ENCODE data around the gene SPAG5. TPM values are rescaled to one million over a fixed set of nuclear protein-coding genes. Genes with fewer than 3 reads are reported as not detected.

The SPAG5 gene
- total RNA-seq = 100 to 1,000 TPM; 111 to 122 TPM

GRCh38 chr17:28598799-28599310 lies at the start of gene SPAG5:
Gene SPAG5 (minus strand): TSS chr17:28599025. CDS start chr17:28598946, 79 bp downstream.
- H3K36me3 Mint-ChIP-seq = peaks cover 16% of the 10 kb centered on the region

DNA sequence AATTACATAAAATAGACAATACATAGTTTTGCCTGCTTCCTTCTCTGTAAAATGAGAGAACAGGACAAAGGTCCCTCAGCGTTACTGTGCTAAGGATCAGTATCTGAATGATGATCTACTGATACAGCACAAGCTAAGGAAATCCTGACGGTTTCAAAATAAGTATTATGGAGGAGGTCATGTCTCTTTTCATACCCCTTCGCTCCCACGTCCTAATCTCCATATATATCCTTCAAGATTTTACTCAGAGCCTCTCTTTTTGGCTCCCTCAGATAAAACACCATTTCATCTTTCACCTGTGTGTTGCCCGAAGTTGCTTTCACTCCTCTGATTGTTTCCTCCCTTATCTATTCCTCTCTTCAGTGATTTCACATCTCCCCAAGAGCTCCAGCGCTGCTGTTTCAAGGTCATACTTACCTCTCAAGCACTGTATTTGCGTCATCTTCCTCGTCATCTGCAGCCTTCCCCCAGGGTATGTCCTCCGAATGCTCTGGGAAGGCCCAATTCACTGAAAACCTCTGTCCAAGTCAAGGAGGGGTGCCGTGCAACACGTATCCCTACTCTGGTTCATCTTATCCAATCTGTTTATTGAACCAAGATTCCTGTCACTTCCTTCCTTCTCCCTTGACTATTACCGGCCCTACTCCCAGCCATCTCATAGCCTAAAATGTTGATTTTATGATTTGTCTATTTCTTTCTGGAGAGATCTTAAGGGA lies 47.4 kb upstream of the SPAG5 start:
- Mint-ChIP-seq H3K36me3 (peaks cover 23% of the 10 kb centered on the region), H3K4me3 (peak overlapping the region; percentile 87), H3K27ac (peak overlapping the region; percentile 88), H3K9me3 (no peaks in the 10 kb centered on the region), H3K27me3 (no peaks in the 10 kb centered on the region), H3K4me1 (peaks cover 31% of the 10 kb centered on the region)
- DNase-seq = no peak

More at GRCh38 chr17:28598799-28599310, at the start of gene SPAG5:
- DNase-seq = peak; percentile 97
- Mint-ChIP-seq H3K4me1 (peaks cover 16% of the 10 kb centered on the region), H3K9me3 (no peaks in the 10 kb centered on the region), H3K27ac (peak within 1 kb of the TSS; percentile 91), H3K4me3 (peak within 1 kb of the TSS; percentile 90), H3K27me3 (no peaks in the 10 kb centered on the region)

- H3K27me3 Mint-ChIP-seq = no peaks in the 10 kb centered on the region
- H3K9me3 Mint-ChIP-seq = no peaks in the 10 kb centered on the region
- peak overlapping the region; percentile 87 for H3K4me3 Mint-ChIP-seq
- H3K36me3 Mint-ChIP-seq = peaks cover 28% of the 10 kb centered on the region
- H3K4me1 Mint-ChIP-seq = peaks cover 31% of the 10 kb centered on the region
- H3K27ac Mint-ChIP-seq = peak overlapping the region; percentile 88
- DNase-seq = no peak
Observed at GRCh38 chr17:28645576-28645939, 46.7 kb upstream of the SPAG5 start.

DNA sequence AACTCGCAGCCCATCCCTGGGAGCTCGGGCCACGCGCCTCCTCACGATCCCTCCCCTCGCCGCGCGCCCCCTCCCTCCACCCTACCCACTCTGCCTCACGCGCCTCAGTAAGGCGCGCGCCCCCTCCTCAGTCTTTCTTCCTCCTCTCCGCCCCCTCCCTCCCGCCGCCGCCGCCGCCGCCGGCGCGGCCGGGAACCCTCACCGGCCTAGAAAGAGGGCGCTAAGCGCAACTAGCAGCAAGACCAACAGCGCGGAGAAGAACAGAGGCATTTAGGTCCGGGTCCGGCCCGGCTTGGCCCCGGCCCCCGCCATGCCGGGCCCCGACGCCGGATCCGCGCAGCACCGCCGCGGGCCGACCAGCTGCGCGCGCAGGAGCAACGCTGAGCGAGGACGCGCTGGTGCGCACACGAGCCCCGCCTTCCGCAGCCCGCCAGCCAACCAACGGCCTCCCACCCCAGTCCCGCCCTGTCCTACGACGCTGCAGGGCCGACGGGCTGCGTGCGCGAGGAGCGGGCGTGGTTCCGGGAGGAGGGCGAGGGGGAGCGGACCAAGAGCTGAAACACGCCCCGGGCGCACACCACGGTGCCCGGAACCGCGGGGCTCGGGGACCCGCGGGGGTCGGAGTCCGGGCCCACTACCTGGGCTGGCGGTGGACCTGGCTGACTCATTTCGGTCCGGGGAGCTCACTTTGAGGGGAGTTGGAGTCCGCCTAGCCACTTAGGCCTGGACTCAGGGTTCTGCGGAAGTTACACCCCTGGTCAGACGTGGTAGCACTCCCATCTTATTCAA lies 46.2 kb upstream of the SPAG5 start, which contains the start of gene BLTP2:
Gene BLTP2 (minus strand): TSS at position 372 of the 789 bp plus-strand sequence. CDS start 102 bp downstream, at position 270.
- H3K9me3 Mint-ChIP-seq = no peaks in the 10 kb centered on the region
- peaks cover 31% of the 10 kb centered on the region for H3K4me1 Mint-ChIP-seq
- no peaks in the 10 kb centered on the region for H3K27me3 Mint-ChIP-seq
- H3K27ac Mint-ChIP-seq = peak within 1 kb of the TSS; percentile 88
- peak within 1 kb of the TSS; percentile 87 for H3K4me3 Mint-ChIP-seq
- DNase-seq = peak; percentile 97
- H3K36me3 Mint-ChIP-seq = peaks cover 30% of the 10 kb centered on the region

DNA sequence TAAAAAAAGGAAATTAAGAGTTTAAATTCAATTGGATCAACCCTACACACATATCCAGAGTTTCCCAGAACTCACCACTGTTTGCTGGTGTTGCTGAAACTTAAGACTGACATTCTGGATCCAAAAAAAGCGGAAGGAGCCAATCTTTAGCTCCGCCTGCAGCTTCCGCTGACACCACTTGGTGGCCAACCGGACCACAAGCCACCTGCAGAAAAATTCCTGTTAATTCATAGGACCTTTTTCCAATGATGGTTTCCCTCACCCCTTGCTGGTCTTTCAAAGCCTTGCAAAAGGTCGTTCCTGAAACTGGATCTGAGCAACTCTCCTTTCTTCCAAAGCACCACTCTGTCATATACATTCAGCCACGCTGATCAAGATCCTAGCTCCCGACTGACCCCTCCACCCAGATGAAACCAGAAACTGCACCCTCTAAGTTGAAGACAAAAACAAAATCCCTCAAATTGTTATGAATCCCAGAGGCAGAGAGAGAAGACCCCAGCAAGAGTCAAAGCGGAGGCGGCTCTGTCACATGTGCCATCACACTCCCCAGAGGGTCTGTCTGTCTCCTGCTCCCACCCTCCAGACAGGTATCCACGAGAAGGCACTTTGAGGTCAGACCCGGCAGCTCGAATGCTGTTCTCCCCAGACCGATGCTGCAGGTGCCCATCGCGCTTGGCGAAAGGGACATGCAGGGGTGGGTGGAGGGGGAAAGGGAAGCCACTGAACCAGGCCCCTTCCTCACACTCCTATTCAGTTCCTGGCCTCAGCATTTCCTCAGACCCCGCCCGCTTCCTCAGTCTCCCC lies 45.4 kb upstream of the SPAG5 start:
- Mint-ChIP-seq H3K27me3 (no peaks in the 10 kb centered on the region), H3K4me3 (peak overlapping the region; percentile 87), H3K27ac (peak overlapping the region; percentile 81), H3K36me3 (peaks cover 35% of the 10 kb centered on the region), H3K9me3 (no peaks in the 10 kb centered on the region), H3K4me1 (peaks cover 31% of the 10 kb centered on the region)
- peak; percentile 38 for DNase-seq

GRCh38 chr17:28641579-28641978 lies 42.8 kb upstream of the SPAG5 start:
- Mint-ChIP-seq H3K4me1 (peaks cover 26% of the 10 kb centered on the region), H3K27ac (no peak overlapping the region), H3K27me3 (no peaks in the 10 kb centered on the region), H3K9me3 (no peaks in the 10 kb centered on the region), H3K36me3 (peaks cover 40% of the 10 kb centered on the region), H3K4me3 (no peak overlapping the region)
- DNase-seq = no peak

DNA sequence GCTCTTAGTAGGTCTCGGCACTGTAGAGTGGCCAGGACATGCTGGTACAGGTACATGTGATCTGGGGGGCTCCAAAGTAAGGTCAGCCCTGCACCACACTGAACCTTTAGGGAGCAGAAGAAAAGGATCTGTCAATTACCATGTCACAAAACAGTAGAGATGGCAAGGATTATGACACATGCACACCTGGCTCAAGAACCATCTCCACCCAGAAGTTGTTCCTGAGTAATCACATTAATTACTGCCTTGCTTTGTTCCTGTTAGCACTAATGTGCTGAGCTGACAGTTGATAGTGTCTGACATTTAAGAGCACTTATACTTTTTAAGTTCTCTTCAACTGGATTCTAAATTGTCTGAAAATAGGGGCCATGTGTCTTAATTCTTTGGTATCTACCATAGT lies 36.7 kb upstream of the SPAG5 start:
- no peak for DNase-seq
- H3K4me3 Mint-ChIP-seq = no peak overlapping the region
- peaks cover 12% of the 10 kb centered on the region for H3K4me1 Mint-ChIP-seq
- H3K27me3 Mint-ChIP-seq = no peaks in the 10 kb centered on the region
- H3K9me3 Mint-ChIP-seq = no peaks in the 10 kb centered on the region
- peaks cover 38% of the 10 kb centered on the region for H3K36me3 Mint-ChIP-seq
- no peak overlapping the region for H3K27ac Mint-ChIP-seq

DNA sequence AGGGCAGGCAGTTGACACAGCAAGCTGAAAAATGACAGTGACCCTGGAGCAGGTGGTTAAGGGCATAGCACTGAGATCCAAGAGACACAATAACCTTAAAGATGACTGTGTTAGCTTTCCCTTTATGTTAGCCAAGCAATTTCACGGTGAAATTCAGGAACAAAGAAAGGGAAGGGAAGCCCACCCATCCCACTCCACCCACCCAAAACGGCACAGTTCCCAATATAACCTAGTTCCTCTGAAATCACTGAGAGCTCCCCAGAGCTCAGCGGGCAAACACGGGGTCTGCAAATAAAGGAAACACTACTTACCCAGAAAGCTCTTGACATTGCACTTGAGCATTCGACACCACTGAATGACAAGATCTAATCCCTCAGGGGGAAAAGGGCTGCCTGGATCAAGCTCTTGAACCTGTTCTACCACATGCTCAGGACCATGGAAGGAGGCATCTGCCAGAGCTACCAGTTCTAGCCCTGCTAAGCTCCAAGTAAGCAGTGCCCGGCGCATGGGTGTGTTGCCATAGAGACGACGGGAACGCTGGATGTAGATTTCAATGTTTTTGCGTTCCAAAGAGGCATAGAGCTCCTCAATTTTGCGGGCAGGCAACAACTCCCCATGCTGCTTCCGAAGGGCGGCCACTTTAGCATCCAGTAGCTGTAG lies 35.5 kb upstream of the SPAG5 start:
- Mint-ChIP-seq H3K9me3 (no peaks in the 10 kb centered on the region), H3K27me3 (no peaks in the 10 kb centered on the region), H3K27ac (no peak overlapping the region), H3K4me1 (peaks cover 12% of the 10 kb centered on the region), H3K4me3 (no peak overlapping the region), H3K36me3 (peaks cover 33% of the 10 kb centered on the region)
- no peak for DNase-seq

DNA sequence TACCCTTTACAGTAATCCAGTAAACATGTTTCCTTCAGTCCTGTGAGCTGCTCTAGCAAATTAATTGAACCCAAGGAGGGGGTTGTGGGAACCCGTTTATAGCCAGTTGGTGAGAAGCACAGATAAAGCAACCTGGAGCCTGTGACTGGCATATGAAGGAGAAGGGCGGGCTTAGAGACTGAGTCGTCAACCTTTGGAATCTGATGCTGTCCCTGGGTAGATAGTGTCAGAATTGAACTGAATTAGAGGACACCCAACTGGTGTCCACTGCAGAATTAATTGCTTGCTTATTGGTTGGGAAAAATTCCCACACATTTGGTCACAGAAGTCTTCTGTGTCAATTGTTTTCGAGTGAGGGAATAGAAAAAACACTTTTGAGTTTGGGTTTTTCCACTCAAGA lies 28.0 kb upstream of the SPAG5 start:
- no peak overlapping the region for H3K4me3 Mint-ChIP-seq
- no peaks in the 10 kb centered on the region for H3K9me3 Mint-ChIP-seq
- DNase-seq = no peak
- peaks cover 27% of the 10 kb centered on the region for H3K36me3 Mint-ChIP-seq
- H3K27me3 Mint-ChIP-seq = no peaks in the 10 kb centered on the region
- peaks cover 2% of the 10 kb centered on the region for H3K4me1 Mint-ChIP-seq
- no peak overlapping the region for H3K27ac Mint-ChIP-seq

- no peaks in the 10 kb centered on the region for H3K27me3 Mint-ChIP-seq
Observed at GRCh38 chr17:28624148-28624547, 25.3 kb upstream of the SPAG5 start.

GRCh38 chr17:28623696-28624095 lies 24.9 kb upstream of the SPAG5 start:
- Mint-ChIP-seq H3K27me3 (no peaks in the 10 kb centered on the region), H3K27ac (no peak overlapping the region), H3K4me3 (no peak overlapping the region), H3K36me3 (peaks cover 27% of the 10 kb centered on the region), H3K4me1 (peaks cover 2% of the 10 kb centered on the region), H3K9me3 (no peaks in the 10 kb centered on the region)
- DNase-seq = no peak

More at GRCh38 chr17:28624148-28624547, 25.3 kb upstream of the SPAG5 start:
- Mint-ChIP-seq H3K36me3 (peaks cover 24% of the 10 kb centered on the region), H3K27ac (no peak overlapping the region), H3K9me3 (no peaks in the 10 kb centered on the region), H3K4me1 (peaks cover 2% of the 10 kb centered on the region), H3K4me3 (no peak overlapping the region)
- no peak for DNase-seq

DNA sequence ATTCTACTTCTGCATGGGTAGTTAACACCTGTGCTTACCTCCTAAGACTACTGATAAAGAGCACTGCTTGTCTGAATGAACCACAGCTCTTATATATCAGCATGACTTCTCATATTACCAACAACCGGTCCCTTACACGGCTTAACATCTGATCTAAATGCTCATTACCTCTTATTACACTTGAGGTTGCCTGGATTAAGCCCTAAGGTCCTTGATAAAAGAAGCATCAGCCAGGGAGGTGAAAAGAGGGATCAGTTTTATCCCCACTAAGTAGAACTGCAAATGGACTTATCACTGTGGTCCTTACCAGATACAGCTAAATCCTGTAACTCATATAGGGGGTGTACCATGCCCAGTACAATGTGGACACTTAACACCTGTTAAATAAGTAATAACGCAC lies 23.4 kb upstream of the SPAG5 start:
- DNase-seq = no peak
- peaks cover 27% of the 10 kb centered on the region for H3K36me3 Mint-ChIP-seq

GRCh38 chr17:28620010-28620409 lies 21.2 kb upstream of the SPAG5 start:
- Mint-ChIP-seq H3K27ac (no peak overlapping the region), H3K9me3 (no peaks in the 10 kb centered on the region), H3K36me3 (peaks cover 26% of the 10 kb centered on the region), H3K4me3 (no peak overlapping the region), H3K27me3 (no peaks in the 10 kb centered on the region), H3K4me1 (no peaks in the 10 kb centered on the region)
- no peak for DNase-seq

More for the DNA sequence above, 23.4 kb upstream of the SPAG5 start:
- peaks cover 2% of the 10 kb centered on the region for H3K4me1 Mint-ChIP-seq
- no peaks in the 10 kb centered on the region for H3K9me3 Mint-ChIP-seq
- H3K27ac Mint-ChIP-seq = no peak overlapping the region
- H3K27me3 Mint-ChIP-seq = no peaks in the 10 kb centered on the region
- no peak overlapping the region for H3K4me3 Mint-ChIP-seq

DNA sequence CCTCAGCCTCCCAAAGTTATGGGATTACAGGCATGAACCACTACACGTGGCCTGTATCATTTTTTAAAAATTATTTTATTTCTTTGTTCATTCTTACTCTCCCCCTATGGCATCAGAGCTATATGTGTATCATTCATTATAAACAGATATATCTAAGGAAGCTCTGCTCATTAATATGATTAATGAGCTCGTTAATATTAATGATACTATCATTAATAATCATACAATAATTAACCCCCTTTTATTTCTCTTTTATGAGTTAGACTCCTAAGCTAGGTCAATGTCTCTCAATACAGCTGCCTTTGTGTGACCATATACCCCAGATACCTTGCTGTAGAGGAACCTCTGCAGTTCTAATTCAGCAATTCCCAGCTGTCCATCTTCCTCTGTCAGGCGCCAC lies 19.6 kb upstream of the SPAG5 start:
- Mint-ChIP-seq H3K36me3 (peaks cover 28% of the 10 kb centered on the region), H3K27ac (peak overlapping the region; percentile 31), H3K4me1 (no peaks in the 10 kb centered on the region), H3K27me3 (no peaks in the 10 kb centered on the region), H3K9me3 (no peaks in the 10 kb centered on the region), H3K4me3 (no peak overlapping the region)
- no peak for DNase-seq
